ENCODE results near the gene PRSS2. TPM values are rescaled to one million over a fixed set of nuclear protein-coding genes. Genes with fewer than 3 reads are reported as not detected.

Gene PRSS2
- total RNA-seq, 2 donors from 2014 or later, result 4.8 to 9.9 TPM

GRCh38 chr7:142772673-142773072, 1.9 kb downstream of the PRSS2 start:
- peaks cover 15% of the 10 kb centered on the region for H3K4me1 Mint-ChIP-seq
- no peak for DNase-seq
- H3K27ac ChIP-seq (ENCODE audit: low read depth, low read length), result no peak overlapping the region
- TF ChIP-seq CTCF (conservative IDR thresholded peaks at IDR 0.05), result no peak
- no peak overlapping the region for H3K27ac Mint-ChIP-seq
- H3K9ac ChIP-seq (ENCODE audit: extremely low read depth, low read length, poor library complexity, severe bottlenecking), result no peak overlapping the region
- no peaks in the 10 kb centered on the region for H3K36me3 Mint-ChIP-seq (ENCODE audit: low read depth)
- no peaks in the 10 kb centered on the region for H3K9me3 Mint-ChIP-seq
- H3K4me3 ChIP-seq (ENCODE audit: low read length), result no peak overlapping the region
- H3K4me3 Mint-ChIP-seq, result no peak overlapping the region
- H3K36me3 ChIP-seq (ENCODE audit: control insufficient read depth, insufficient read depth, low read length), result no peaks in the 10 kb centered on the region
- H3K9me3 ChIP-seq (ENCODE audit: control insufficient read depth, low read length), result no peaks in the 10 kb centered on the region
- peaks cover 26% of the 10 kb centered on the region for H3K27me3 ChIP-seq (ENCODE audit: control insufficient read depth, insufficient read depth, low read length, poor library complexity, severe bottlenecking)
- H3K27me3 Mint-ChIP-seq (ENCODE audit: insufficient read depth), result peaks cover 68% of the 10 kb centered on the region
- peaks cover 11% of the 10 kb centered on the region for H3K4me1 ChIP-seq (ENCODE audit: control insufficient read depth, insufficient read depth, low read length)

- H3K9me3 Mint-ChIP-seq, result no peaks in the 10 kb centered on the region
- Histone ChIP-seq H3K36me3 (ENCODE audit: control insufficient read depth, insufficient read depth, low read length) (no peaks in the 10 kb centered on the region), H3K27ac (ENCODE audit: low read depth, low read length) (no peak overlapping the region), H3K4me1 (ENCODE audit: control insufficient read depth, insufficient read depth, low read length) (peaks cover 11% of the 10 kb centered on the region), H3K27me3 (ENCODE audit: control insufficient read depth, insufficient read depth, low read length, poor library complexity, severe bottlenecking) (peaks cover 20% of the 10 kb centered on the region), H3K9me3 (ENCODE audit: control insufficient read depth, low read length) (no peaks in the 10 kb centered on the region), H3K9ac (ENCODE audit: extremely low read depth, low read length, poor library complexity, severe bottlenecking) (no peak overlapping the region), H3K4me3 (ENCODE audit: low read length) (no peak overlapping the region)
- H3K4me3 Mint-ChIP-seq, result no peak overlapping the region
- DNase-seq, result no peak
- 71 to 84% methylated on average over 5 to 12 of the region's 12 CpGs for WGBS, 2 experiments (ENCODE audit: insufficient coverage in 1 of 2, insufficient read length in 1 of 2)
- peaks cover 15% of the 10 kb centered on the region for H3K4me1 Mint-ChIP-seq
- no peaks in the 10 kb centered on the region for H3K36me3 Mint-ChIP-seq (ENCODE audit: low read depth)
- H3K27ac Mint-ChIP-seq, result no peak overlapping the region
- no peak for TF ChIP-seq CTCF (conservative IDR thresholded peaks at IDR 0.05)
- peaks cover 63% of the 10 kb centered on the region for H3K27me3 Mint-ChIP-seq (ENCODE audit: insufficient read depth)
These were observed 2.5 kb downstream of the PRSS2 start for GRCh38 chr7:142773230-142773629.

GRCh38 chr7:142773937-142774744, 3.4 kb downstream of the PRSS2 start:
- WGBS, 2 experiments (ENCODE audit: insufficient coverage in 1 of 2, insufficient read length in 1 of 2), result 63 to 83% methylated on average over 1 to 4 of the region's 4 CpGs
- Mint-ChIP-seq H3K4me3 (no peak overlapping the region), H3K27me3 (ENCODE audit: insufficient read depth) (peaks cover 54% of the 10 kb centered on the region), H3K9me3 (no peaks in the 10 kb centered on the region), H3K36me3 (ENCODE audit: low read depth) (no peaks in the 10 kb centered on the region), H3K4me1 (peaks cover 15% of the 10 kb centered on the region), H3K27ac (no peak overlapping the region)
- Histone ChIP-seq H3K9me3 (ENCODE audit: control insufficient read depth, low read length) (no peaks in the 10 kb centered on the region), H3K4me1 (ENCODE audit: control insufficient read depth, insufficient read depth, low read length) (peaks cover 11% of the 10 kb centered on the region), H3K27ac (ENCODE audit: low read depth, low read length) (no peak overlapping the region), H3K36me3 (ENCODE audit: control insufficient read depth, insufficient read depth, low read length) (no peaks in the 10 kb centered on the region), H3K9ac (ENCODE audit: extremely low read depth, low read length, poor library complexity, severe bottlenecking) (no peak overlapping the region), H3K27me3 (ENCODE audit: control insufficient read depth, insufficient read depth, low read length, poor library complexity, severe bottlenecking) (peaks cover 11% of the 10 kb centered on the region), H3K4me3 (ENCODE audit: low read length) (no peak overlapping the region)
- DNase-seq, result no peak
- no peak for TF ChIP-seq CTCF (conservative IDR thresholded peaks at IDR 0.05)
